ENCODE data around the gene COA3. TPM values are rescaled to one million over a fixed set of nuclear protein-coding genes. Genes with fewer than 3 reads are reported as not detected.
A peak's percentile ranks its signal among the peaks of the same experiment; 100 is the strongest.

COA3 gene
- total and polyA plus RNA-seq, 5 donors from 2014 or later: 12.8 to 162 (median 154) TPM

DNA sequence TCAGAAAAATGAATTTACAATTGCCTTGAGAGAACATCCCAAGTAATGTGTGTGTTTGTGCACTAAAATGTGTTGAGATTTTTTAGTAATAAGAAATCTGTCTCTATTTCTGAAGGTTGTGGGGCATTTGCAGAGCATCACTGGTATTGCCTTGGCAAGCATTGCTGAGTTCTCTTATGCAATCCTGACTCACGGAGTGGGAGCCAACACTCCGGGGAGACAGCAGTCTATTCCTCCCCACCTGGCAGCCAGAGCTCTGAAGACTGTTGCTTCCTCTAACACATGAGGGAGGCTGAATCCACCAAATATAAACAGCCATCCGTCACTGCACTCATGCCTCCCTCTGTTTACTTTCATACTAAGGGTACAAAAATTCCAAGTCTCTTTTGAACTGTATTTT, 10.7 kb upstream of the COA3 start:
- H3K4me1 Mint-ChIP-seq: peaks cover 0 to 4% (median 3%) of the 10 kb centered on the region in 4 donors
- Histone ChIP-seq H3K27me3 (ENCODE audit: control insufficient read depth, insufficient read depth, low read length) (no peaks in the 10 kb centered on the region), H3K27ac (ENCODE audit: insufficient read depth, low read length, poor library complexity, severe bottlenecking) (no peak overlapping the region), H3K4me1 (ENCODE audit: control insufficient read depth, insufficient read depth, low read length, poor library complexity, severe bottlenecking) (no peaks in the 10 kb centered on the region), H3K4me3 (ENCODE audit: low read depth, low read length) (no peak overlapping the region), H3K36me3 (ENCODE audit: control insufficient read depth, insufficient read depth, low read length) (peaks cover 41% of the 10 kb centered on the region), H3K9me3 (ENCODE audit: control insufficient read depth in 2 of 2, low read length in 2 of 2) (no peaks in the 10 kb centered on the region)
- H3K27ac Mint-ChIP-seq: no peak overlapping the region
- H3K27me3 Mint-ChIP-seq: no peaks in the 10 kb centered on the region
- H3K4me3 Mint-ChIP-seq: no peak overlapping the region
- H3K9me3 Mint-ChIP-seq: no peaks in the 10 kb centered on the region
- ATAC-seq (ENCODE audit: low read depth in 2 of 2) (no peak), DNase-seq (no peak)
- H3K36me3 Mint-ChIP-seq: peaks cover 27% of the 10 kb centered on the region

DNA sequence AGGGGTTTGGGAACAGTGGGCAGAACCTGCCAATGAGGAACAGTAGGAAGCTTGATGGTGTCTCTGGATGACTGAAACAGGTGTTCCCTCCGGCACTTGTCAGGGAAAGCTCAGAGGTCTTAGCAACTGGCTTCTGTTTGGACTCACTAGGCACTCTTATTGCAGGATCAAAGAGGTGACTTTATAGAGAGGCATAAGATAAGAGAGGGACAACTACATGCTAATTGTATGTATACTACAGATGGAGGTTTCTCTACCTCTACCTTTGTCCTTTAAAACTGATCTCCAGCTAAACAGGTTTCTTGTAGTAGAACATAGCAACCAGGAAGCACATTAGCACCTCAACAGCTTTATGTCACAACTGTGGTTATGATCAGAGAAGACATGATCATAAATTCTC, 7.7 kb upstream of the COA3 start:
- no peak for DNase-seq
- Mint-ChIP-seq H3K4me3 (no peak overlapping the region), H3K27me3 (no peaks in the 10 kb centered on the region), H3K4me1 (peaks cover 0 to 4% (median 0%) of the 10 kb centered on the region in 4 donors), H3K27ac (peak overlapping the region in 1 of 3 donors; percentile 2), H3K36me3 (peaks cover 11% of the 10 kb centered on the region), H3K9me3 (no peaks in the 10 kb centered on the region)
- H3K4me3 ChIP-seq (ENCODE audit: low read depth, low read length): no peak overlapping the region
- H3K4me1 ChIP-seq (ENCODE audit: control insufficient read depth, insufficient read depth, low read length, poor library complexity, severe bottlenecking): no peaks in the 10 kb centered on the region
- no peaks in the 10 kb centered on the region for H3K27me3 ChIP-seq (ENCODE audit: control insufficient read depth, insufficient read depth, low read length)
- no peak for ATAC-seq (ENCODE audit: low read depth in 2 of 2)
- no peaks in the 10 kb centered on the region for H3K9me3 ChIP-seq (ENCODE audit: control insufficient read depth in 2 of 2, low read length in 2 of 2)
- H3K36me3 ChIP-seq (ENCODE audit: control insufficient read depth, insufficient read depth, low read length): peaks cover 24% of the 10 kb centered on the region
- no peak overlapping the region for H3K27ac ChIP-seq (ENCODE audit: insufficient read depth, low read length, poor library complexity, severe bottlenecking)

DNA sequence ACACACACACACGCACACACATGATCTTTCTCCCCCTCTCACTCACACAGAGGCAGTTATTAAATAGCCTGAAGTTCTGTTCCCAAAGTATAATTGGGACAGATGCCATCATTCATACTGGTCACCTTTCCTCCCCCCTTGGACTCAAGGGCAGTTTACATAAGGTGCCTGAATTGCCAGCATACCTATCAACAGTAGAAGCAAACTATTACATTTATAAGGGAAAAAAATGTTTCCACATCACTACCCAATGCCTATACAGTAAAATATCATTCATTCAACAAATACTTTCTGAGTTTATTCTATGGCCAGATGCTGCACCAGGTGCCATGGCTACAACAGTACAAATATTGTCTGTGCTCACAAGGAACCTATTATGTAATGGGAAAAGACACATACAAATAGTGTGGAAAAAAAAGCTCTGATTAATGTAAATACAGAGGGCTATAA, 6.4 kb upstream of the COA3 start:
- no peak for ATAC-seq (ENCODE audit: low read depth in 2 of 2)
- no peak for DNase-seq
- Histone ChIP-seq H3K4me3 (ENCODE audit: low read depth, low read length) (no peak overlapping the region), H3K4me1 (ENCODE audit: control insufficient read depth, insufficient read depth, low read length, poor library complexity, severe bottlenecking) (no peaks in the 10 kb centered on the region), H3K27ac (ENCODE audit: insufficient read depth, low read length, poor library complexity, severe bottlenecking) (no peak overlapping the region), H3K36me3 (ENCODE audit: control insufficient read depth, insufficient read depth, low read length) (peaks cover 11% of the 10 kb centered on the region), H3K27me3 (ENCODE audit: control insufficient read depth, insufficient read depth, low read length) (no peaks in the 10 kb centered on the region), H3K9me3 (ENCODE audit: control insufficient read depth in 2 of 2, low read length in 2 of 2) (no peaks in the 10 kb centered on the region)
- Mint-ChIP-seq H3K9me3 (no peaks in the 10 kb centered on the region), H3K4me1 (no peaks in the 10 kb centered on the region), H3K27me3 (peaks cover 4% of the 10 kb centered on the region), H3K4me3 (no peak overlapping the region), H3K36me3 (peaks cover 1% of the 10 kb centered on the region), H3K27ac (peak overlapping the region in 1 of 3 donors; percentile 8)

DNA sequence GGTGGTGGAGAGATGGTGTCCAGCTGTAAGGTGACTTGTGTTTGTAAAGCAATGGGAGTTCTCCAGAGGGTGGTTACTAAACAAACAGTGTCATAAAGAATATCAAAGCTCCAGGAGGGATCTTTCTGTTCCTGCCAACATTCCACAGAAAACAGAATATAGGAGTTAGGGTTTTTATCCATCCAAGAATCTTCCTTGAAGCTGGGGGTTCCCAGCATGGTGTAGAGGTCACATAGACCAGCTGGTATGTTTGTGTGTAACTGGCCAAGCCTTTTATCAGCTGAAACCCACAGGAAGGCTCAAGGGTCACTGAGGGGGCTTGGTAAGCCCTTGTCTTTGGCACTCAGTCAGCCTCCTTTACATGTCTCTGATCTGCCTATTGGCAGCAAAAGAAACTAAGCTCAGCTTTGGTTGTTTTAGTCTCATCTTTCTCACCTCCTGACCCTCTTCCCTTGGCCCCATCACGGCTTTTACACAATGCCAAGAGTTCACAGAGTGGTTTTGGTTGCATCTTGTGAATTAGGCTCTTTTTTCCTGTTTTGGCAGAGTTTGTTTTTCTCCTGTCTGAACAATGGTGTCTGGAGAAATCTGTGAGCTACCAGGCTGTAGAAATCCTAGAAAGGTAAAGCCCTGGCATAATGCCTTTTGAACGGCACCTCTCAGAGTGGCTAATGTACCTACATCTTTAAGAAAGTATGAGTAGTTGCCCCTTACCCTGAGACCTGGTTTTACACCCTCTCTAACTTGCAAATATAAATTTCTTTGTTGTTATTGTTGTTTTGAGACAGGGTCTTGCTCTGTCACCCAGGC, 4.8 kb upstream of the COA3 start:
- H3K36me3 ChIP-seq (ENCODE audit: control insufficient read depth, insufficient read depth, low read length): no peaks in the 10 kb centered on the region
- H3K27me3 ChIP-seq (ENCODE audit: control insufficient read depth, insufficient read depth, low read length): no peaks in the 10 kb centered on the region
- H3K4me3 ChIP-seq (ENCODE audit: low read depth, low read length): no peak overlapping the region
- no peaks in the 10 kb centered on the region for H3K9me3 ChIP-seq (ENCODE audit: control insufficient read depth in 2 of 2, low read length in 2 of 2)
- DNase-seq (no peak), ATAC-seq (ENCODE audit: low read depth in 2 of 2) (no peak)
- peaks cover under 1% of the 10 kb centered on the region for H3K4me1 ChIP-seq (ENCODE audit: control insufficient read depth, insufficient read depth, low read length, poor library complexity, severe bottlenecking)
- Mint-ChIP-seq H3K27ac (no peak overlapping the region), H3K9me3 (no peaks in the 10 kb centered on the region), H3K4me3 (no peak overlapping the region), H3K4me1 (peaks cover 0 to 9% (median 6%) of the 10 kb centered on the region in 4 donors), H3K27me3 (peaks cover 11% of the 10 kb centered on the region), H3K36me3 (peaks cover 5% of the 10 kb centered on the region)
- H3K27ac ChIP-seq (ENCODE audit: insufficient read depth, low read length, poor library complexity, severe bottlenecking): no peak overlapping the region

DNA sequence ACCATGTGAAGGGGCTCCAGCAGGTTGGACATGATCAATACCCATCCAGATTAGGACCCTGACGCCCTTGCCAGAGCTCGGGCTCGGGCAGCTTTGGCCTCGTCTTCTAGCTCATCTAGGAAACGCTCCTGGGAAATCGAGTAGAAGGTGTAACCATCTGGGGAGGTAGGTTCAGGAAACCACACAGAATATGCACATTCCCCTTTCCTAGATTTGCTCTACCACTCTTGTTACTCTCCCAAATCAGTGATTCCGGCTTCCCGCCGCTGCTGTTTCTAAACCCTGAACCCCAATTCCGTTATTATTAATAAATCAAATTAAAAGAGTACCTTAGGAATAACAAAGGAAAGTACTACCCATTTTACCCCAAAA, 507 bp downstream of the COA3 start:
- Histone ChIP-seq H3K27ac (ENCODE audit: insufficient read depth, low read length, poor library complexity, severe bottlenecking) (no peak overlapping the region), H3K27me3 (ENCODE audit: control insufficient read depth, insufficient read depth, low read length) (no peaks in the 10 kb centered on the region), H3K9me3 (ENCODE audit: control insufficient read depth in 2 of 2, low read length in 2 of 2) (no peaks in the 10 kb centered on the region), H3K4me3 (ENCODE audit: low read depth, low read length) (peak overlapping the region; percentile 88), H3K36me3 (ENCODE audit: control insufficient read depth, insufficient read depth, low read length) (no peaks in the 10 kb centered on the region), H3K4me1 (ENCODE audit: control insufficient read depth, insufficient read depth, low read length, poor library complexity, severe bottlenecking) (peaks cover 12% of the 10 kb centered on the region)
- H3K27ac Mint-ChIP-seq: peak overlapping the region in 2 of 3 donors; percentile 90 to 92
- H3K36me3 Mint-ChIP-seq: peaks cover 11% of the 10 kb centered on the region
- ATAC-seq (ENCODE audit: low read depth in 2 of 2) (no peak), DNase-seq (no peak)
- H3K9me3 Mint-ChIP-seq: no peaks in the 10 kb centered on the region
- H3K27me3 Mint-ChIP-seq: peaks cover 11% of the 10 kb centered on the region
- peaks cover 0 to 35% (median 19%) of the 10 kb centered on the region in 4 donors for H3K4me1 Mint-ChIP-seq
- H3K4me3 Mint-ChIP-seq: peak overlapping the region; percentile 94 to 96 (median 96)

DNA sequence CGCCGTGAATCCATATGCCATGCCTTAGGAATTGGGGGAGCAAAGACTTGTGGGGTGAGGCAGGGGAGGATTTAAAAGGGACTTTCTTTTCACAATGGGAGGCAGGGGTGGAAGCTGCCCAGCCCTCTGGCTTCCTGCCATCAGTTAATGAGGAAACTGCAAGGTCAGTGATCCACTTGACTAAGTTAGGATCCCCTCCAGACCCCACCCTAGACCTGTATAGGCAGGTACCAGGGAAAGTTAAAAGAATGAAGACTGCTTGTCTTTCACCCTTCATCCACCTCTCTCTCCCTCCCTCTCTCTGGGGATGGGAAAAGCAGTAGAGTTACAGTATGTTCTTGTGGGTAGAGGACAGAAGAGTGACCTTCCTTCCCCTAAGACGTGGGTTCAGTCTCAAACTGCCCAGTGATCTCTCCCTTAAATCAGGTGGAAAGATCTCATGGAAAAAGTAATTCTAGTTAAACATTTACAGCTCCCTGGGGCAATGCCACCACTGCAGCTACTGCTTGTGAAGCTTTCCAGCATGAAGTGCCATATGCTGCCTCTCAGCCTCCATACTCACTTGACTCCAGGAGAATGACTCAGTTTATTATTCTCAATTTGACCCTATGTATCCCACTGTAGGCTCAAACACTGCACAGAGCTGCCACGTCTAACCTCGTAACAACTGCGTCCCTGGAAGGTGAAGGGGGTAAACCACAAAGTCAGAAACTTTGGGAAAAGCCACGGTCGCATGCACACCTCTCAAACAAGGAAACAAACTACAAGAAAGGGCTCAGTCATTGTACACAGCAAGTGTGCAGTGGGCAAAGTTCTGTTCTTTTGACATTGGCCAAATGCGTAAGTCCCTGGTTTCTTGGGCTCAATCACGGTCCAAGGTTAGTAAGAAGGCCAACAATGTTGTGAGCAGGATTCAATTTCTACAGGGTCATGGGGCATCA, 1.2 kb downstream of the COA3 start:
- no peak for DNase-seq
- H3K27ac ChIP-seq (ENCODE audit: insufficient read depth, low read length, poor library complexity, severe bottlenecking): no peak overlapping the region
- H3K4me3 Mint-ChIP-seq: peak overlapping the region; percentile 94 to 96 (median 96)

DNA sequence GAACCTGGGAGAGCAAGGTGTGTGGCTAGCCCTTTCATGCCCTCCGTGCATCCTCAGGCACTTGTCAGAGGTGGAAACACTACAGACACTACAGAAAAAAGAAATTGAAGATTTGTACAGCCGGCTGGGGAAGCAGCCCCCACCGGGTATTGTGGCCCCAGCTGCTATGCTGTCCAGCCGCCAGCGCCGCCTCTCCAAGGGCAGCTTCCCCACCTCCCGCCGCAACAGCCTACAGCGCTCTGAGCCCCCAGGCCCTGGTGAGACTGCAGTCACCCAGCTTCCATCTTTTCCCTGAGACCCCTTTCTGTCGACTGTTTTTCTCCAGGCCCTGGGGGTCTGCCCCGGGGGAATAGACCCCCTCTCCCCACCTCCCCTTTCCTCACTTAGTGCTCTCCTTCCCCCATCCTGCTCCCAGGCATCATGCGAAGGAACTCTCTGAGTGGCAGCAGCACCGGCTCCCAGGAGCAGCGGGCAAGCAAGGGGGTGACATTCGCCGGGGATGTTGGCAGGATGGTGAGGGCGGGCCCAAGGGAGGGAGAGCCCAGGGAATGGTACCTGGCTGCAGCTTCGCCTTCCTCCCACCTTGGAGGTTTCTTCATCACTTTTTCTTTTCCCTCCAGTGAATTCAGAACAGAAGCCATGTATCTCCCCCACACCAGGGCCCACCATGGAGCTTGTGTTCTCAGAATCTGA, 2.3 kb downstream of the COA3 start:
- H3K36me3 ChIP-seq (ENCODE audit: control insufficient read depth, insufficient read depth, low read length): no peaks in the 10 kb centered on the region
- H3K27ac Mint-ChIP-seq: no peak overlapping the region
- DNase-seq: no peak
- H3K27me3 ChIP-seq (ENCODE audit: control insufficient read depth, insufficient read depth, low read length): no peaks in the 10 kb centered on the region
- no peaks in the 10 kb centered on the region for H3K9me3 Mint-ChIP-seq
- no peak overlapping the region for H3K27ac ChIP-seq (ENCODE audit: insufficient read depth, low read length, poor library complexity, severe bottlenecking)
- H3K9me3 ChIP-seq (ENCODE audit: control insufficient read depth in 2 of 2, low read length in 2 of 2): no peaks in the 10 kb centered on the region
- H3K4me1 Mint-ChIP-seq: peaks cover 0 to 35% (median 19%) of the 10 kb centered on the region in 4 donors
- peaks cover 11% of the 10 kb centered on the region for H3K36me3 Mint-ChIP-seq
- H3K4me3 ChIP-seq (ENCODE audit: low read depth, low read length): no peak overlapping the region
- ATAC-seq (ENCODE audit: low read depth in 2 of 2): no peak
- peaks cover 11% of the 10 kb centered on the region for H3K27me3 Mint-ChIP-seq
- peaks cover 12% of the 10 kb centered on the region for H3K4me1 ChIP-seq (ENCODE audit: control insufficient read depth, insufficient read depth, low read length, poor library complexity, severe bottlenecking)
- H3K4me3 Mint-ChIP-seq: peak overlapping the region in 3 of 4 donors; percentile 7 to 67 (median 65)

More for the DNA sequence above, 1.2 kb downstream of the COA3 start:
- no peaks in the 10 kb centered on the region for H3K27me3 ChIP-seq (ENCODE audit: control insufficient read depth, insufficient read depth, low read length)
- Mint-ChIP-seq H3K4me1 (peaks cover 0 to 35% (median 19%) of the 10 kb centered on the region in 4 donors), H3K27ac (peak overlapping the region; percentile 14 to 68 (median 36)), H3K9me3 (no peaks in the 10 kb centered on the region), H3K27me3 (peaks cover 11% of the 10 kb centered on the region), H3K36me3 (peaks cover 11% of the 10 kb centered on the region)
- H3K4me3 ChIP-seq (ENCODE audit: low read depth, low read length): peak overlapping the region; percentile 88
- H3K36me3 ChIP-seq (ENCODE audit: control insufficient read depth, insufficient read depth, low read length): no peaks in the 10 kb centered on the region
- H3K9me3 ChIP-seq (ENCODE audit: control insufficient read depth in 2 of 2, low read length in 2 of 2): no peaks in the 10 kb centered on the region
- H3K4me1 ChIP-seq (ENCODE audit: control insufficient read depth, insufficient read depth, low read length, poor library complexity, severe bottlenecking): peaks cover 12% of the 10 kb centered on the region
- ATAC-seq (ENCODE audit: low read depth in 2 of 2): no peak
